Right atrium auricular region (tissue), 2 donors: Measurements from ENCODE around the gene LRMDA. TPM values are rescaled to one million over a fixed set of nuclear protein-coding genes. Genes with fewer than 3 reads are reported as not detected.

Experiments used
- DNase-seq: peaks from one replicate; pipeline ENCODE4 v3.0.0-alpha.2; 2019; ENCODE audit warnings: low spot score
- H3K27ac ChIP-seq, 2 donors: fragments of 200-600 bp; sonication (generic); 1 replicate in 1 of 2; 2 replicates in 1 of 2; pipeline ENCODE4 v1.5.1; 2016 to 2019
- H3K27me3 ChIP-seq, 2 donors: fragments of 200-600 bp; sonication (generic); one replicate each; pipeline versions ENCODE4 v1.5.1 to v1.6.0; 2017 to 2019
- H3K36me3 ChIP-seq: fragments of 200-600 bp; sonication (generic); one replicate; pipeline ENCODE4 v1.5.1; 2016
- H3K4me1 ChIP-seq, 2 donors: fragments of 200-600 bp; sonication (generic); one replicate each; pipeline versions ENCODE4 v1.5.1 to v1.6.0; 2017 to 2019
- H3K4me3 ChIP-seq, 2 donors: fragments of 200-600 bp; sonication (generic); 1 replicate in 1 of 2; 2 replicates in 1 of 2; pipeline ENCODE4 v1.5.1; 2017 to 2019; ENCODE audit warnings: mild to moderate bottlenecking in 1 of 2, moderate library complexity in 1 of 2
- H3K9me3 ChIP-seq, 2 donors: fragments of 200-600 bp; sonication (generic); one replicate each; pipeline ENCODE4 v1.5.1; 2019
- CTCF ChIP-seq, 2 donors: fragments of 200-600 bp; sonication (generic); IDR thresholded peaks; one replicate each; pipeline ENCODE4 v1.5.1; 2019; ENCODE audit warnings: antibody characterized with exemption in 2 of 2
- total RNA-seq, 2 donors: library from RNA; depleted of rRNA; stranded (reverse); fragments of >200 nt; gene quantifications; one replicate each; pipeline ENCODE4 v1.1.0, GENCODE V29; 2016

The LRMDA gene
- total RNA-seq, 2 donors from 2014 or later: 6.1 to 19.1 TPM

- Histone ChIP-seq H3K4me3 (no peak overlapping the region), H3K9me3 (no peaks in the 10 kb centered on the region), H3K4me1 (no peaks in the 10 kb centered on the region), H3K27ac (no peak overlapping the region), H3K27me3 (no peaks in the 10 kb centered on the region), H3K36me3 (no peaks in the 10 kb centered on the region)
- no peak for TF ChIP-seq CTCF (IDR thresholded peaks at IDR 0.05)
- DNase-seq: no peak
These were observed 212.7 kb downstream of the LRMDA start for GRCh38 chr10:75643944-75644692.

GRCh38 chr10:75645704-75646103 lies 214.3 kb downstream of the LRMDA start:
- no peak for TF ChIP-seq CTCF (IDR thresholded peaks at IDR 0.05)
- no peaks in the 10 kb centered on the region for H3K9me3 ChIP-seq
- no peak overlapping the region for H3K27ac ChIP-seq
- no peaks in the 10 kb centered on the region for H3K27me3 ChIP-seq
- DNase-seq: no peak
- H3K36me3 ChIP-seq: no peaks in the 10 kb centered on the region
- H3K4me3 ChIP-seq: no peak overlapping the region
- H3K4me1 ChIP-seq: no peaks in the 10 kb centered on the region

GRCh38 chr10:75646218-75646915 lies 214.9 kb downstream of the LRMDA start:
- no peak for DNase-seq
- Histone ChIP-seq H3K9me3 (no peaks in the 10 kb centered on the region), H3K4me3 (no peak overlapping the region), H3K4me1 (no peaks in the 10 kb centered on the region), H3K27ac (no peak overlapping the region), H3K27me3 (no peaks in the 10 kb centered on the region), H3K36me3 (no peaks in the 10 kb centered on the region)
- TF ChIP-seq CTCF (IDR thresholded peaks at IDR 0.05): no peak

DNA sequence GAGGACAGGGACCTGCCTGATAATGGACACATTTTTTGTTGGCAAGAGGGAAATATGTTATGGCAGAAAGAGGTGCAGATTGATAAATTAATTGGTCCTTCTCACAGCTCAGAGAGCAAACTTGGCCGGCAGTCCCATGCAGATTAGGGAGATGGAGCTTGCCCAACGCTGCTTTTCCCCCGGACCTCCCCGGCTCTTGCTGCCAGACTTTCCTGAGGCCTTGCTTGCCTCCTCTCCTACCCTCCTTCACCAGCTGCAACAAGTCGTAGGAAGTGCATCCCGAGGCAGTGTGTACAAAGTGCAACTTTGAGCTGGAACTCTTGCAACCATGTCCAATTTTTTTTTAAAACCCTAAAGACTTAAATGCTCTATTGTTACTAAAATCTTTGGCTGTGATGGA lies 215.5 kb downstream of the LRMDA start:
- no peaks in the 10 kb centered on the region for H3K9me3 ChIP-seq
- DNase-seq: no peak
- no peak overlapping the region for H3K27ac ChIP-seq
- no peak for TF ChIP-seq CTCF (IDR thresholded peaks at IDR 0.05)
- H3K4me3 ChIP-seq: no peak overlapping the region
- H3K4me1 ChIP-seq: peaks cover 0 to 5% of the 10 kb centered on the region in 2 donors
- H3K27me3 ChIP-seq: no peaks in the 10 kb centered on the region
- H3K36me3 ChIP-seq: no peaks in the 10 kb centered on the region

GRCh38 chr10:75647675-75648074 lies 216.3 kb downstream of the LRMDA start:
- no peaks in the 10 kb centered on the region for H3K36me3 ChIP-seq
- peaks cover 0 to 13% of the 10 kb centered on the region in 2 donors for H3K4me1 ChIP-seq
- H3K9me3 ChIP-seq: no peaks in the 10 kb centered on the region
- no peak overlapping the region for H3K27ac ChIP-seq
- no peak for TF ChIP-seq CTCF (IDR thresholded peaks at IDR 0.05)
- no peak overlapping the region for H3K4me3 ChIP-seq
- H3K27me3 ChIP-seq: no peaks in the 10 kb centered on the region
- DNase-seq: no peak
